Colon (tissue), 2 donors: ENCODE measurements around the gene ABHD4.
"Not testable (repeated sequence)": the region's sequence is repeated elsewhere in the genome, so short reads cannot be mapped to it uniquely, and the experiment has no call there.

Experiments
- FAIRE-seq: peaks from 2 replicates; lab custom pipeline; 2012; peaks lifted over from hg19 to GRCh38; lab: Jason Lieb, UNC
- donor health status: control.
- donor health status: control.

Gene ABHD4

GRCh38 chr14:22598099-22598895 lies at the start of gene ABHD4:
Gene ABHD4, plus strand, starts transcription at chr14:22598300. Its CDS starts 7 bp downstream, at chr14:22598307.
- FAIRE-seq: no peak

GRCh38 chr14:22549324-22549962 lies 48.7 kb upstream of the ABHD4 start:
- FAIRE-seq: no peak

GRCh38 chr14:22549981-22550673 lies 48.0 kb upstream of the ABHD4 start:
- no peak for FAIRE-seq

GRCh38 chr14:22551605-22551997 lies 46.5 kb upstream of the ABHD4 start:
- FAIRE-seq: no peak

- FAIRE-seq: no peak
These were observed 45.9 kb upstream of the ABHD4 start for GRCh38 chr14:22552001-22552826.

- no peak for FAIRE-seq
These were observed 45.3 kb upstream of the ABHD4 start for GRCh38 chr14:22552827-22553076.

GRCh38 chr14:22553445-22553844 lies 44.7 kb upstream of the ABHD4 start:
- no peak for FAIRE-seq

GRCh38 chr14:22553861-22554497 lies 44.1 kb upstream of the ABHD4 start:
- not testable (repeated sequence) for FAIRE-seq

- FAIRE-seq: no peak
These were observed 43.4 kb upstream of the ABHD4 start for GRCh38 chr14:22554498-22555383.

- FAIRE-seq: no peak
These were observed 42.6 kb upstream of the ABHD4 start for GRCh38 chr14:22555384-22556011.

GRCh38 chr14:22556021-22556989 lies 41.8 kb upstream of the ABHD4 start:
- no peak for FAIRE-seq

GRCh38 chr14:22556990-22557623 lies 41.0 kb upstream of the ABHD4 start:
- no peak for FAIRE-seq

GRCh38 chr14:22557846-22558220 lies 40.3 kb upstream of the ABHD4 start:
- no peak for FAIRE-seq

GRCh38 chr14:22558221-22558913 lies 39.7 kb upstream of the ABHD4 start:
- no peak for FAIRE-seq

- FAIRE-seq: no peak
These were observed 39.1 kb upstream of the ABHD4 start for GRCh38 chr14:22559041-22559440.

GRCh38 chr14:22560662-22561365 lies 37.3 kb upstream of the ABHD4 start:
- no peak for FAIRE-seq

- FAIRE-seq: no peak
These were observed 36.8 kb upstream of the ABHD4 start for GRCh38 chr14:22561366-22561660.
